Activated T-cell treated with anti-CD3 and anti-CD28 coated beads for 48 hours (primary cell): ENCODE data around the gene TSPAN14.
"Not testable (repeated sequence)": the region's sequence is repeated elsewhere in the genome, so short reads cannot be mapped to it uniquely, and the experiment has no call there.

Source experiments
- DNase-seq: peaks from one replicate; pipeline ENCODE4 v3.0.0-alpha.2; 2020; ENCODE audit warnings: low read depth

The TSPAN14 gene, protein sequence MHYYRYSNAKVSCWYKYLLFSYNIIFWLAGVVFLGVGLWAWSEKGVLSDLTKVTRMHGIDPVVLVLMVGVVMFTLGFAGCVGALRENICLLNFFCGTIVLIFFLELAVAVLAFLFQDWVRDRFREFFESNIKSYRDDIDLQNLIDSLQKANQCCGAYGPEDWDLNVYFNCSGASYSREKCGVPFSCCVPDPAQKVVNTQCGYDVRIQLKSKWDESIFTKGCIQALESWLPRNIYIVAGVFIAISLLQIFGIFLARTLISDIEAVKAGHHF

DNA sequence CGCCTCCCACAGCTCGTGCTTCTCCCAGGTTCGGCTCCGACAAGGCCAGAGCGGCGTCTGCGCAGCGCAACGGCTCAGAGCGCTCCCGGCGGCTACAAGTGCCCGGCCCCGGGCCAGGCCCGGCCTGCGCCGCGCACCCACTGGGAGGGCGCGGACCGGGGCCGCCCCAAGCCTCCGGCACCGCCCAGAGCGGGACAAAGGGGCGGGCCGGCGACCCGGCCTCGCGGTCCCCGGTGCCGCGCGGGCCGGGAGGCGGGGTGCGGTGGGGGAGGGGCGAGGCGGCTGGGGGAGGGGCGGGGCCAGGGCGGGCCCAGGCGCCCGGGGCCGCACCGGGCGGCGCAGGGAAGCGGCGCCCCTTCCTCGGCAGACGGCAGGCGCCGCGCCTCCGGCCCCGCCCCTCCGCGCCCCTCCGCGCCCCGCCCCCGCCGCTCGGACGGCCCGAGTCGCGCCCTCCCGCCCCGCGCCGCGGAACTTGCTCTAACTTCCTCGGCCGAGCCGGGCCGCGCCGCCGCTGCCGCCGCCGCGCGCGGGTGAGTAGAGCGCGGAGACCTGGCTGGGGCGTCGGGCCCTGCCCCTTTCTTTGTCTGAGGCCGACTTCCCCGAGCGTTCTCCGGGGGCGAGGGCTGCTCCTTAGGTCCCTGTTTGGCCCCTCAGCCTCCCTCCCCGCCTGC lies at the start of gene TSPAN14:
TSS of gene TSPAN14 (plus strand) at position 469 of the 671 bp plus-strand sequence. CDS start 34,924 bp downstream, outside the sequence.
- DNase-seq: peak; percentile 78

DNA sequence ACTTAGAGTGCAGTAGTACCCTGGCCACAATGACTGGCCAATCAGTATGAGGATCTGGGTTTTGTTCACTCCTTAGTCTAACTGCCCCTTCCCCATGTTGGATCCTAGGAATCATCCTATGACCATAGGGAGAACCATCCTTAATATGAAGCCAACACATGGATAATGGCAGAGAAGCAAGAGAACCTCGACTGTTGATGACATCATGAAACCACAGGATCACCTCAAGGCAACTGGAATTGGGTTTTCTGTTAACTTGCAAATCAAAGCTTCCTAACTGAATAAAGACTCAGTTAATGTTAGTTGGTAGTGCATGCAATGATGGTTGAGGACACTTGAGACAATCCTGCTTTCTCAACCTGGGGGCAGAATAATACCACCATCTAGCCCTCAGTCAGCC lies 49.1 kb upstream of the TSPAN14 start:
- DNase-seq: no peak

DNA sequence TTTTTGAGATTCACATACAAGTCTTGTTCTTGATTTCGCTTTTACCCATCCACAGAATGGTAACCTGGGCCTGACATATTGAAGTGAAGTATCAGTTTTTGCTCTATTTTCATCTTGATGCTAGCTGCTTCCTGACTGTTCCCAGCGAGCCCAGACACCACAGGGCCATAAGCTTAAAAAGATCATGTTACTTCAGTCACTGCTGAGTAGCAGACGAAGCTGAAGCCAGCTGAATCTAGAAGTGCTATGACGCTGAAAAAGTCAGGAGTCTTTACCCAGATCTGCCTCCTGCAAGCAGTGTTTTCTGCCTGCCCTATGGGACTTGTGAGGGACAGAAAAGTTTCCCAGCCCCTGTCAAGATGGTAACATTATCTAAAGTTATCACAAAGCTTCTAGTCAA lies 48.5 kb upstream of the TSPAN14 start:
- DNase-seq: no peak

DNA sequence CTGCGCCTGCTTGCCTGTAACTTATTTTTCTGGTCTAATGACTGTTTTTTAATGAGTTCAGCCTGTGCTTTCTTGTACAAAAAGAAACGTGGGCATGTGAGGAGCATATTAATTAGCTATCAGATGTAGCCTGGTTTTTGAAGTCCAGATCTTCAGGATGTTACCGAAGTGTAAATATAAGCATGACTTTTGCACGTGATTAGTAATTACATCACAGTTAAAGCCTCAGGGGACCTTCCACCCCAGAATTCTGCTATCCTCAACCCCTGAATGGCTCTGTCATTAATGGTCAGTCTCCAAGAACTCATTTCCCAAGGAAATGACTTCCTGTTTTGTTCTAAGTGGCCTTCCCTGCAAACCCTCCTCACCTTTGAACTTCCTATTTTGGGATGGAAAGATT lies 47.9 kb upstream of the TSPAN14 start:
- DNase-seq: no peak

DNA sequence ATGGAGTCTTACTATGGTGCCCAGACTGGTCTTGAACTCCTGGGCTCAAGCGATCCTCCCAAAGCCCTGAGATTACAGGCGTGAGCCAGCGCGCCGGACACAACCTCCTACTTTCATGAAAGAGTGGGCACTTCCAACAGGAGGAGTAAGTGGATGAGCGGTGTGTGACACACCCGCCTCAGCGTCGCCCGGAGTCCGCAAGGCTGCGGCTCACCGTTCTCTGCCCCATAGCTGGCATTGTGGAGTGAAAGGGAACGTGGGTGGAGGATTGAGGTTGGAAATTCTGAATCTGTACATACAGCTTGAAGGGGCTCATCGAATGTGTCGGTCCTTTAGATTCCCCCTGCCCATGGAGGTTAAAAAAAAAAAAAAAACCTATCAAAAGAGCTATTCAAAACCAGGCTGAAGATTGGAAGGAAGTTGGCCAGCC lies 46.3 kb upstream of the TSPAN14 start:
- DNase-seq: peak; percentile 60

DNA sequence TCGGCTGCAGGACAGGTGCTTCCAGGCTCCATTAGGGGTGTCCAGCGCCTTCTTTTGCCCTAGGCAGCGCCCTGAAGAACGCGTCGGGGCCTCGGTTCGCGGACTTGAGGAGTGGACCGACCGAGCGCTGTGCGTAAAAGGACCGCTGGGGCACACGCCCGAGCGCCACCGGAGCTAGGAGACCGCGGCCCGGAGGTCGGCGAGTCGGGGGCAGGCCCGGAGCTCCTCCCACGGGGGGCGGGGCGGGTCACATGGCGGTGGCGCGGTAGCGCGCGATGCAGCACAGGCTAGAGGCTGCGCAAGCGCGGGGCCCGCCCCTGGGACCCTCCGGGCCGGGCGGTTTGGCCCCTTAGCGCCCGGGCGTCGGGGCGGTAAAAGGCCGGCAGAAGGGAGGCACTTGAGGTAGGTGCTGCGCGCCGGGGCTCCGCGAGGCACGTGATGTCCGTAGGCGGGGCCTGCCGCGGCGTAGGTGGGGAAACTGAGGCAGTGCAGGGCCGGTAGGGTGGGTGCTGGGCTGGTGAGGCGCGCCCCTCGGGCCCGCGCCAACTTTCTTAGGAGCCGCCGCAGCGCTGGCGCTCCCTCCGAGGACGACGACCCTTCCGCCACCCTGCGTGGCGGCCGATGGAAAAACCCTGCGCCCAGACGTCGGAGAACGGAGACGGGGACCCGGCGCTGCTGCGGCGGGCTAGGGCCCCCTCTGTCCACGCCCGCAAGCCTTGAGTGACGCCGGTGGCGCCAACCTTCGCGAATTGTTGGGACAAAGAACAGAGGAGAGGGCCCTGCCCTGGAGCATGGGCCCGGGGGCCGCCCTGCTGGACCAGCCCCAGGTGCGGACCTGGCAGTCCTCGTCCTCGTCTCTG lies 45.6 kb upstream of the TSPAN14 start, which contains the start of gene PRXL2A:
TSS of gene PRXL2A (plus strand) at position 310 of the 860 bp plus-strand sequence. CDS start 11,917 bp downstream, outside the sequence.
- DNase-seq: peak; percentile 84

DNA sequence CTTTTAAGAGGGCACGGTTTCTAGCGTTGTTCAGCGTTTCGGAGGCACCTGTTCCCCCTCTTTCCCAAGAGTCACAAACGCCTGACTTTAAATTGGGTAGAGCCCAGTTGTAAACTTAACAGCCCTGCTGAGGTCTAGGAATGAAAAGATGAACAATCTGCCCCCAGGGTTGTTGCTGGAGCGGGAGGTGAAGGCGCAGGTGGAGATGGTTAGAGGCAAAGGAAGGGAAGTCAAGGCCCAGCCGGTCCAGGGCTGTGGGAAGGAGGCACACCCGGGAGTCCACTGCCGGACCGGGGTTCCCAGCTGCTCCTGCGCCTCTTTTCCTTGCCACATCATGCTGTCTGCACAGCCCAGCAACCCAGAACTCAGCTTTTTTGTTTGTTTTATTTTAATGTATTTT lies 45.0 kb upstream of the TSPAN14 start:
- no peak for DNase-seq

DNA sequence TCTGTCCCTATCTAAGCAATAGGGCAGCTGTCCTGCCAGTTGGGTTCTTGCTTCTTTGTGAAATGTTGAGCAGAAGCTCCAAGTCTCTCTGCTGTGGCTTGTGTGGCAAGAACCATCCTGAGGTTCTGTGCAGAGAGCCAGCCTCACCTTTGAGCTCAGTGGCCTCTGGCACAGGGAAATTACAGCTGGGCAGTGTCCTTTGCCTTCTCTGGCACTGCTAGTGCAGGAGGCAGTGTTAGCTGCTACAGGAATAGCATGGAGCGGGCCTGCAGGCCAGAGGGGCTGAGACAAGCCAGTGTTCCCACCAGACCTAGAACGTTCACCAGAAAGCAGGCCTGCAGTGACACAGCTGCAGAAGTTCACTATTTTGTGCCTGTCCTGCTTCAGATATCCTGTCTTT lies 44.0 kb upstream of the TSPAN14 start:
- DNase-seq: no peak

DNA sequence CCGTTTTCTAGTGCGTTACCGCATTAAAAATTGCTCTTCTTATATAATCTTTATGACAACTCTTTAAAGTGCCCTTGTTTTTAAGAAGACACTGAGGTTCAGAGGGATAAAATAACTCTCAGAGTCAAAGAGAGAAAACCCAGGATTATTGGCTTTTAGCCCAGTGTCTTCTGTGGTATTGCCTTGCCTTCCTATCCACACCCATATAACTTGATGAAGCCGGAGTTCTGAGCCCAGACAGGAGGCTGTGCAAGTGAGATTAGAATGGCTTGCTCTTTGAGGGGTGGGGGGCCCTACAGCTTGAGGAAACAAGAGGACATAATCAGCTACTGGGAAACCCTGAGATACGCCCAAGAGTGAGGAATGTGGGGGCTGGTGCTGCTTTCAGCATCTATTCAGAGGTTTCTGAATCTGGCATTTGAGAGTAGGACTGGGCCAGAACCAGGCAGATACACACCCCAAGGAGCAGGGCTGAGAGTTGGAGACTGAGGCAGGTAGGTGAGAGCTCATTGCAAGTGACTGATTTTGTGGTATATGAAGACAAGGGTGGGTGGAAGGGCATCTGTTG lies 43.4 kb upstream of the TSPAN14 start:
- no peak for DNase-seq

DNA sequence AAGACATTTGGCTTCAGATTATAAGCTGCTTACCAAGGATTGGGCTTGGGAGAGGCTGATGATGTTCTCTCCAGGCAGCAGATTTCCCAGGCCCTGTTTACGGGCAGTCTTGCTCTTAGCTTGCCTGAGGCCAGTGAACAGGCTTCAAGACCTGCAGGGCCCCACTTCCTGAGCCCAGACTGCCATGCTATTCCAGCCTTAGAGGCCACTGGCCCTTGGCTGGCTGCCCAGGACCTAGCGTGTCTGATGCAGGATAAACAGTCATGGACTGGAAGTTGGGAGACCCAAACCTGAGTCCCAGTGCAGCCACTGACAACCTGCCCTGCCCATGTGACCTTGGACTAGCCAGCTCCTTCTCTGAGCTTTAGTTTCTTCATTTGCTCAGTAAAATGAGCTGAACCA lies 42.8 kb upstream of the TSPAN14 start:
- DNase-seq: no peak

DNA sequence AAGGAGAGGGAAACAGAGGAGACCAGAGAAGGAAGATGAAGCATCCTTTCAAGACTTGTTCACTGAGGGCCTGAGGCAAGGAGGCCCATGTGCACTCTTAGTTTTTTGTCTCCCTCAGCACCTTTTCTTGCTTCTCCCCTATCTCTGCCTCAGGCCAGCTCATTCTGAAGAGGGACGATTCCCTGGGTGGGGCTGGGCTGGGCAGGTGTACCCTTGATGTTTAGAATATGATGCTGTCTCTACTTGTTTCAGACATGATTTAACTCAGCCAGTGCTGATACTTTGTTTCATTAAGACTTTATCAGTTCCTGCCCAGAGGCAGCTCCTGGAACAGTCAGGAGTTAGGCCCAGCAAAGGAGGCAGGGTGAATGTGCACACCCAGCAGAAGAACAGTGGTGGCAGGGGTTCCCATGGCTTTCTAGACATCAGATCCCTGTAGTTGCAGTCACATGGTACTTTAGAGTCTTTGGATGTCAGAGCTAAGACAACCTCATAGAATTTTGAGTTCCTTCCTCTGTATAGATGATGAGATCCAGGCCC lies 42.4 kb upstream of the TSPAN14 start:
- no peak for DNase-seq

DNA sequence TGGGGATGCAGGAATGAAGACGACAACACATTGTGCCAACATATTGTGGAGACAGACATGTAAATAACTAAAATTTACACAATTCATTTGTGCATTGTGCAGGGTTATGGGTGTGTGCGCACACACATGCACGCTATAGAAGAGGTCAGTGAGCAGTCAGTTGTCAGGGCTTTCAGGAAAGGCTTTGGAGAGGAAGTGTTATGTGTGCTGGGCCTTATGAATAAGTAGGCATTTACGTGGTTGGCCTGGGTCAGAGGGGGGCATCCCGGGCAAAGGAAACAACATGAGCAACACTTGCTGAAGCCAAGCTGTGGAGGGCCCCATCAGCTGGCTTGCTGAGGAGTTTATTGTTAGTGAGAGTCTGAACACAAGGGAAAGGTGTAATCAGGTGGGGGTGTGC lies 41.6 kb upstream of the TSPAN14 start:
- DNase-seq: no peak

DNA sequence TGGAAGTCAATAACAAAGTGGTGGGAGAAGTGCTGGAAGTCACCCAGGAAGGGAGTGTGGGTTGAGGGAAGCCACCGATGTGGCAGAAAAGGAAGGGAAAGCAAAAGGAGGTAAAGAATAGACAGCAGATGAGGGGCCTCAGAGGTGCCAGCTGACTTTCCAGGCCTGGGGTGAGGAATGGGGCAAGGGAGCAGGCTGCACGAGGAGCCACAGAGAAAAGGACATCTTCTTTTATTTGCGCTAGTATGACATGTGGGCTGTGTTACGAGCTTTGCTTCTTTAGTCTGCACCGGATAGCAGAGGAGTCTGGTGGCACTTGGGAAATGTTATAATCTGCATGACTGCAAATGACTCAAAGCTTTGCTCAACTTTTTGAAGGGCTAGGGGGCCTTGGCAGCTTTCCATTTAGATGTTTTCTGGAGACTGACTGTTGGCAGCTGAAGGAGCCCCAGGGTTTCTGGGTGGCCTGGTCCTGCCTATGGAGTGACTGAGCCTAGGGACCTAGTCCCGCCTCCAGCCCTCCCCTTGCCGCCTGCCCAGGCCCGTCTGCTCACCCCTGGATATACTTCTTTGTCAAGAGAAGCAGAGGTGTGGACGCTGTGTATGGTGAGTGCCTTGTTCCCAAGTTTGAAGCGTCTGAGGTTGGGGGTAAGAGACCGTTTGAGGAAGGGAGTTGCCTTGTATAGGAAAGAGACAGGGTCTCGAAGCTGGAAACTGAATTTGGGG lies 40.7 kb upstream of the TSPAN14 start:
- no peak for DNase-seq

DNA sequence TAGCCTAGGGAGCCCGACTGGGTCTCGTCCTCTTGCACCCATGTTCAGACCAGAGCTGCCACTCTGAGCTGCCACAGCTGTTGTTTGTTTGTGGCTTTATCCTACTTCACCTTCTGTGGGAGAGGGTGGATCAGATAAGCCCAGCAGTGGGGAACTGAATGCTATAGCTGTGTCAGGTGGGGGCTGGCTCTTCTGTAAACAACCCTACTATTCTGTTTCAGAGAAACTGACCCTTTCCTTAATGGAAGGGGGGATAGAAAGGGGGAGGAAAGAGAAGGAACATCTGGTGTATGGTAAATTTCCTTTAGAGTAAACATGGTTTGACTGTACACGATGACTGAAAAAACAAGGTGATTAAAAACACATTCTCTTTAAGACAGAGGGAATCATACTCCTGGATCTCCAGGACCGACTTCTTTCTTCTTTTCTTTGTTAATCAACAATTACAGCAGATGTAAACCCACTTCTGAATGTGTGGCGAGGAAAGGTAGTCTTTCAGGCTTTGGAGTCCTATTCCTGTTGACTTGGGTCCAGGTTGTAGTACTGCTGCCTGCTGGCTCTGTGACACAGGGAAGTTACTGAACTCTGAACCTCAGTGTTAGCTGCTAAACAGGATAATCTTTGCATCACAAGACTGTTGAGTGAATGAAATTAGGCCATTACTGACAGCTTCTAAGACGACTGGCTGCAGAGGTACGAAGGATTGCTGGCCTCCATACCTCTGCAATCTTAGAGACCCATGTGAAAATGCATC lies 39.8 kb upstream of the TSPAN14 start:
- DNase-seq: no peak

DNA sequence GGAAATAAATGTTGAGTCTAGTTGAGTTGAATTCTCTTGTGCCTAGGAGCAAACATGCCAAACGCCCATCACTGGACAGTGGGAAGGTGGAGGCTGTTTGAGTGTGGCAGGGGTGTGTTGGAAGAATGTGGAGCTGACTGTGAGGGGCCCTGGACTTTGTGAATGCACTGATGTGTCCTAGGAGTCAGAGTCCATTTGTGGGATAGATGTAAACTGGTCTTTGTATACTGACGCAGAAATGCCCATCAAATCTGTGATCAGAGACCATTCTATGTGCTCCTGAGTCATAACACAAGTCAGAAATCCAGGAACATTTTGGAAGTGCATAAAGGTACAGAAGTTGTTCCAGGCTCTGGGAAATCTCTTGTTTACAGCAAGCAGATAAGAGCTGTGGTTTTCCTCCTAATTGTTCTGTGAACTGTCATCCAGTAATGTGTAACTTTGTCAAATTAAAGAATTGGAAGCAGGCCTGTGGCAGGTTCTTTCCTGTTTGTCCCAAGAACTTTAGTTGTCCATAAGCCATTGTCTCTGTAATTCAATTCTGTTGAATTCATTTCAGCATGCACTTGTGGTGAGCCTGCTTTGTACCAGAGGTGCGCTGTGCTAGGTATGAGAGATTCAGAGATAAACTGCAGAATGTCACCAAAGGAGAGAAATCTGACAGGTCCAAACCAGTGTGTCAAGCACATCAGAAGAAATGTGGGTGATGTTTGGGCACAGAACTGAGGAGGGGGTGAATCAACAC lies 38.2 kb upstream of the TSPAN14 start:
- no peak for DNase-seq

DNA sequence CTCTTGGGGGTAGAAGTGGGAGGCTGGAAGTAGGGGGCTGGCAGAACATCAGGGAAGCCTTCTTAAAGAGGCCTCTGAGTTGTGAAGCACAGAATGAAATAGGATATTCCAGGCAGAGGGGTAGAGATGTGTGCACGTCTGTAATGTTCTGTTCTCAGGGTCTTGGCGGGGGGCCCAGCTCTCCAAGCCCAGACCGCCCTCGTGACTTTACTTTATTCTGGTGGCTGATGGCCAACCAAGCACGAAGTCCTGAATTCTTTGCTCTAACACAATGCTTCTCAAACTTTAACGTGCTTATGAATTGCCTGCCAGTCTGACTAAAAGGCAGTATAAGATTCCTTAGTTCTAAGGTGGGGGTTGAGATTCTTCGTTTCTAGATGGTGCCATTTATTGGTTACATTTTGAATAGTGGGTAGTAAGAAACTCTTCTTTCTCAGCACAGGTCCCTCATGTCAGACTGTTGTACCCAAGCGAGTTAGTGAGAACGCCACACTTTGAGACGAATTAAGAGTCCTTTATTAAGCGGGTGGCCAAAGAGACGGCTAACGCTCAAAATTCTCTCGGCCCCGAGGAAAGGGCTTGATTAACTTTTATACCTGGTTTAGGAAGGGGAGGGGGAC lies 37.5 kb upstream of the TSPAN14 start:
- no peak for DNase-seq

DNA sequence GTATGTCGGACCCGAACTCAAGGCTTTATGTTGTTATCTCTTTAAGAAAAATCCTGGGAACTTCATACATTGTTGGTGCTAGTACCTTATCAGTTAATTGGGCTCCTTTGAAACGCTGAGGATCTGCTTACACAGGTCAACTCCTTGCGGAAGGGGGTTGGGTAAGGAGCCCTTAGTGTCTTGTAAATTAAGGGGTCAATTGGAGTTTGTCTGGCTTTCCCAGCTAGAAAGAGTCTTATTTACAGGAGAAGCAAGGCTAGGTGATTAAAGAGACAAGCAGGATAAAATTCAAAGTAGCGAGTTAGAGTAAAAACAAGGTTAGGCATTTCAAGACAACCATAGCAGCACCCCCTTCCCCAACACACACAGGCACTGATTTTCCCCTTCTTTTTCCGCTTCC lies 36.9 kb upstream of the TSPAN14 start:
- not testable (repeated sequence) for DNase-seq

DNA sequence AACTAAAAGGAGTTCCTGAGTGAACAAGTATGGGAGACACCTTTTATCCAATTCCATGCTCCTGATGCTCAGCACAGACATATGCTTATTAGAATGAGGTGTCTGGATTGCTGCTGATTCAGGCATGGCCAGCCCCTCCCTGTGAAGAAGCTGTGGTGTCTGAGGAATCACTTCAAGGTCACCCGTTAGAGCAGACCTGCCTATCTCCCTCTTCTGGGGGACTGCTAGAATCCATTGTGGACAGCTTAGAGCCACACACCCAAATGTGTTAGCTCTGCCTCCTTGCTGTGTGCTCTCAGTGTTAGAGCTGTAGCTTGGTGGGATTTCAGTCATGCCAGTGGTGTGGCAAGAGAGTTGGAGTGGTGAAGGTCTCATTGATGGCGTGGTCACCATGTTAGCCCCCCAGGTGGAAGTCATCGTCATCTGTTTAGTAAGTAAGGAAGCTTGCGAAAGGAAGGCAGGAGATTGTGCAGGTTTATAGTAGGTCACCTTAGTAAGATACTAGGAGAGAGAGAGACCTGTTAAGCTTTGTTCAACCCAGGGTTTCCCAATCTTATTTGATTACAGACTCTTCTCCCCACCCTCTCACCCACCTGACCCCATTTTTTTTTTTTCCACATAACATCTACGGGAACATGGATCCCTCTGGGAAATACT lies 32.9 kb upstream of the TSPAN14 start:
- DNase-seq: no peak
